ENCODE data around the gene XRCC6.

DNA sequence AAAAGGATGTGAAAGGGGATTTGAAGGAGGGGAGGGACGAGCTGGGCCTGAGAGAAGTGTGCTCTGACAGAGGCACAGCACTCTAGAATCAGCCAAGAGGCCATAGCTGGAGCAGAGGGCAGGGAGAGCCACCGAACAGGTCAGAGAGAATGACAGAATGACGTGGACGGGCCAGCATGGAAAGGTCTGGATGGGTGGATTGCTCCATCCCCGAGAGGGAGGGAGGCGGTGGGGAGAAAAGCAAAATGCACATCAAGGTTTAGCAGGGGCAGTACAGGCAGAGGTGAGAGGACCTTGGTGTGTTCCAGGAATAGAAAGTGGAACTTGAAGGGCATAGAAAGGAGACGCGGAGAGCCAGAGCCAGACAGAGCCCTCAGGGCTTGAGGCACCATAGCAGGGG, 38.4 kb upstream of the XRCC6 start:
- TF ChIP-seq ZNF354B (CRISPR knock-in tag; IDR thresholded peaks at IDR 0.05) (no peak), GATAD2A (CRISPR knock-in tag; IDR thresholded peaks at IDR 0.05) (no peak), SRY (CRISPR knock-in tag; IDR thresholded peaks at IDR 0.05) (no peak), ZNF34 (CRISPR knock-in tag; IDR thresholded peaks at IDR 0.05; ENCODE audit: borderline replicate concordance) (no peak)
- TF ChIP-seq, protein P1, sequence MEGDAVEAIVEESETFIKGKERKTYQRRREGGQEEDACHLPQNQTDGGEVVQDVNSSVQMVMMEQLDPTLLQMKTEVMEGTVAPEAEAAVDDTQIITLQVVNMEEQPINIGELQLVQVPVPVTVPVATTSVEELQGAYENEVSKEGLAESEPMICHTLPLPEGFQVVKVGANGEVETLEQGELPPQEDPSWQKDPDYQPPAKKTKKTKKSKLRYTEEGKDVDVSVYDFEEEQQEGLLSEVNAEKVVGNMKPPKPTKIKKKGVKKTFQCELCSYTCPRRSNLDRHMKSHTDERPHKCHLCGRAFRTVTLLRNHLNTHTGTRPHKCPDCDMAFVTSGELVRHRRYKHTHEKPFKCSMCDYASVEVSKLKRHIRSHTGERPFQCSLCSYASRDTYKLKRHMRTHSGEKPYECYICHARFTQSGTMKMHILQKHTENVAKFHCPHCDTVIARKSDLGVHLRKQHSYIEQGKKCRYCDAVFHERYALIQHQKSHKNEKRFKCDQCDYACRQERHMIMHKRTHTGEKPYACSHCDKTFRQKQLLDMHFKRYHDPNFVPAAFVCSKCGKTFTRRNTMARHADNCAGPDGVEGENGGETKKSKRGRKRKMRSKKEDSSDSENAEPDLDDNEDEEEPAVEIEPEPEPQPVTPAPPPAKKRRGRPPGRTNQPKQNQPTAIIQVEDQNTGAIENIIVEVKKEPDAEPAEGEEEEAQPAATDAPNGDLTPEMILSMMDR (CRISPR knock-in tag; IDR thresholded peaks at IDR 0.05) = no peak
